Esophagus squamous epithelium (tissue), 5 donors: ENCODE results near the gene SOWAHA. TPM values are rescaled to one million over a fixed set of nuclear protein-coding genes. Genes with fewer than 3 reads are reported as not detected.

Source experiments
- DNase-seq: peaks from one replicate; lab custom pipeline; 2025; lab: John Stamatoyannopoulos, UW
- H3K27ac ChIP-seq, 4 donors: fragments of 200-600 bp; sonication (generic); one replicate each; pipeline ENCODE4 v1.5.1; 2016 to 2019; ENCODE audit warnings: mild to moderate bottlenecking in 1 of 4
- H3K27me3 ChIP-seq, 4 donors: fragments of 200-600 bp; sonication (generic); 1 replicate in 3 of 4; 2 replicates in 1 of 4; pipeline versions ENCODE4 v1.5.1 to v1.6.0; 2017 to 2021; ENCODE audit warnings: antibody characterized with exemption in 1 of 4
- H3K36me3 ChIP-seq, 3 donors: fragments of 200-600 bp; sonication (generic); one replicate each; pipeline ENCODE4 v1.5.1; 2016 to 2019
- H3K4me1 ChIP-seq, 3 donors: fragments of 200-600 bp; sonication (generic); one replicate each; pipeline ENCODE4 v1.5.1; 2017 to 2019
- H3K4me3 ChIP-seq, 4 donors: fragments of 200-600 bp; sonication (generic); 1 replicate in 3 of 4; 2 replicates in 1 of 4; pipeline ENCODE4 v1.5.1; 2016 to 2019; ENCODE audit warnings: mild to moderate bottlenecking in 2 of 4, moderate library complexity in 1 of 4
- H3K9me3 ChIP-seq, 3 donors: fragments of 200-600 bp; sonication (generic); one replicate each; pipeline ENCODE4 v1.5.1; 2016 to 2019
- CTCF ChIP-seq, 6 experiments: fragments of 450-650 bp in 4 of 6; fragments of 200-600 bp in 2 of 6; sonication (generic) in 2 of 6; IDR thresholded peaks; one replicate each; pipeline ENCODE4 v1.5.1; 2016 to 2019; ENCODE audit warnings: antibody characterized with exemption in 6 of 6, mild to moderate bottlenecking in 4 of 6, moderate library complexity in 4 of 6
- POLR2A ChIP-seq, 4 donors: fragments of 450-650 bp; IDR thresholded peaks; one replicate each; pipeline ENCODE4 v1.6.1; 2017; ENCODE audit warnings: antibody characterized with exemption in 4 of 4, mild to moderate bottlenecking in 4 of 4, moderate library complexity in 3 of 4
- WGBS, 2 donors: methylation state at CpG; one replicate each; pipeline ENCODE4 v1.1.5; 2018; 5-methylcytosine and 5-hydroxymethylcytosine counted together
- intact Hi-C: fragments of 100-400 bp; cut with DNase I; formaldehyde crosslinking; loops from one replicate; pipeline ENCODE4 v1.15.0; 2022
- total RNA-seq, 4 donors: library from RNA; depleted of rRNA; stranded (reverse); fragments of >200 nt; gene quantifications; one replicate each; pipeline ENCODE4 v1.1.0, GENCODE V29; 2016
- donor health status: DM: yes; HTN: yes; CAD: no.

SOWAHA gene
- total RNA-seq, 4 donors from 2014 or later, result 0.13 to 0.45 TPM; not detected in 2

GRCh38 chr5:132788508-132788907 is 24.6 kb upstream of the SOWAHA start:
- intact Hi-C loops, result no loop called here
- H3K4me1 ChIP-seq, result no peaks in the 10 kb centered on the region
- no peaks in the 10 kb centered on the region for H3K9me3 ChIP-seq
- H3K27ac ChIP-seq, result no peak overlapping the region
- no peak for TF ChIP-seq POLR2A (IDR thresholded peaks at IDR 0.05)
- no peak for TF ChIP-seq CTCF (IDR thresholded peaks at IDR 0.05)
- H3K36me3 ChIP-seq, result no peaks in the 10 kb centered on the region
- no peak for DNase-seq
- H3K4me3 ChIP-seq, result no peak overlapping the region
- H3K27me3 ChIP-seq, result peaks cover 0 to 17% (median 0%) of the 10 kb centered on the region in 4 donors
- 79 to 83% methylated on average over 1 of the region's 1 CpG for WGBS, 2 donors

GRCh38 chr5:132788990-132789886 is 23.9 kb upstream of the SOWAHA start:
- Histone ChIP-seq H3K4me3 (no peak overlapping the region), H3K36me3 (no peaks in the 10 kb centered on the region), H3K4me1 (no peaks in the 10 kb centered on the region), H3K27me3 (peaks cover 0 to 17% (median 0%) of the 10 kb centered on the region in 4 donors), H3K27ac (no peak overlapping the region), H3K9me3 (no peaks in the 10 kb centered on the region)
- TF ChIP-seq POLR2A (IDR thresholded peaks at IDR 0.05) (no peak), CTCF (IDR thresholded peaks at IDR 0.05) (no peak)
- WGBS, 2 donors, result 71 to 75% methylated on average over 6 to 7 of the region's 8 CpGs
- intact Hi-C loops, result no loop called here
- no peak for DNase-seq

- no peak overlapping the region for H3K4me3 ChIP-seq
- no peak overlapping the region for H3K27ac ChIP-seq
- no peak for TF ChIP-seq POLR2A (IDR thresholded peaks at IDR 0.05)
- TF ChIP-seq CTCF (IDR thresholded peaks at IDR 0.05), result no peak
- H3K36me3 ChIP-seq, result no peaks in the 10 kb centered on the region
- H3K9me3 ChIP-seq, result no peaks in the 10 kb centered on the region
- intact Hi-C loops, result no loop called here
- WGBS, 2 donors, result 62 to 72% methylated on average over 2 of the region's 2 CpGs
- no peaks in the 10 kb centered on the region for H3K4me1 ChIP-seq
- no peak for DNase-seq
- peaks cover 0 to 17% (median 0%) of the 10 kb centered on the region in 4 donors for H3K27me3 ChIP-seq
Observed at GRCh38 chr5:132790201-132790865, 22.8 kb upstream of the SOWAHA start.

GRCh38 chr5:132791026-132791425 is 22.1 kb upstream of the SOWAHA start:
- no peaks in the 10 kb centered on the region for H3K9me3 ChIP-seq
- no peak for DNase-seq
- intact Hi-C loops, result no loop called here
- no peaks in the 10 kb centered on the region for H3K36me3 ChIP-seq
- 92 to 95% methylated on average over 3 of the region's 3 CpGs for WGBS, 2 donors
- TF ChIP-seq POLR2A (IDR thresholded peaks at IDR 0.05) (no peak), CTCF (IDR thresholded peaks at IDR 0.05) (no peak)
- no peaks in the 10 kb centered on the region for H3K4me1 ChIP-seq
- no peak overlapping the region for H3K27ac ChIP-seq
- H3K27me3 ChIP-seq, result peaks cover 0 to 15% (median 0%) of the 10 kb centered on the region in 4 donors
- no peak overlapping the region for H3K4me3 ChIP-seq

GRCh38 chr5:132797651-132798050 is 15.5 kb upstream of the SOWAHA start:
- no peak for TF ChIP-seq CTCF (IDR thresholded peaks at IDR 0.05)
- TF ChIP-seq POLR2A (IDR thresholded peaks at IDR 0.05), result no peak
- intact Hi-C loops, result no loop called here
- DNase-seq, result no peak
- Histone ChIP-seq H3K9me3 (no peaks in the 10 kb centered on the region), H3K27ac (no peak overlapping the region), H3K4me3 (no peak overlapping the region), H3K4me1 (no peaks in the 10 kb centered on the region), H3K36me3 (no peaks in the 10 kb centered on the region), H3K27me3 (peaks cover 0 to 19% (median 0%) of the 10 kb centered on the region in 4 donors)
- WGBS, 2 donors, result 60 to 73% methylated on average over 2 of the region's 2 CpGs
